Neural progenitor cell (in vitro differentiated cells): Measurements from ENCODE around the gene SLC37A1. TPM values are rescaled to one million over a fixed set of nuclear protein-coding genes. Genes with fewer than 3 reads are reported as not detected.
A peak's percentile ranks its signal among the peaks of the same experiment; 100 is the strongest.

ENCODE experiments used
- DNase-seq: peaks from one replicate; pipeline ENCODE4 v3.0.0-alpha.2; 2016; ENCODE audit warnings: low spot score
- H2AFZ ChIP-seq: fragments of 200-600 bp; sonication (generic); replicated peaks from 2 replicates; pipeline ENCODE4 v1.6.1; 2016; ENCODE audit warnings: antibody characterized with exemption
- H3F3A ChIP-seq: fragments of 200-600 bp; sonication (generic); 2 replicates; pipeline ENCODE4 v1.6.1; 2016; ENCODE audit warnings: antibody characterized with exemption, low read depth
- H3K27ac ChIP-seq: fragments of 200-600 bp; sonication (generic); 2 replicates; pipeline ENCODE4 v1.5.1; 2016; ENCODE audit warnings: mild to moderate bottlenecking
- H3K27me3 ChIP-seq: fragments of 200-600 bp; sonication (generic); 2 replicates; pipeline ENCODE4 v1.6.1; 2016; ENCODE audit warnings: mild to moderate bottlenecking, moderate library complexity
- H3K36me3 ChIP-seq: fragments of 200-600 bp; sonication (generic); 2 replicates; pipeline ENCODE4 v1.5.1; 2016
- H3K4me1 ChIP-seq: fragments of 200-600 bp; sonication (generic); 2 replicates; pipeline ENCODE4 v1.6.1; 2016; ENCODE audit warnings: mixed run types
- H3K4me2 ChIP-seq: fragments of 200-600 bp; sonication (generic); 2 replicates; pipeline ENCODE4 v1.6.1; 2016
- H3K4me3 ChIP-seq: fragments of 200-600 bp; sonication (generic); 2 replicates; pipeline ENCODE4 v1.5.1; 2016
- H3K79me2 ChIP-seq: fragments of 200-600 bp; sonication (generic); 2 replicates; pipeline ENCODE4 v1.6.1; 2016; ENCODE audit warnings: low read depth
- H3K9ac ChIP-seq: fragments of 200-600 bp; sonication (generic); 2 replicates; pipeline ENCODE4 v1.6.1; 2016
- H3K9me3 ChIP-seq: fragments of 200-600 bp; sonication (generic); 2 replicates; pipeline ENCODE4 v1.5.1; 2016; ENCODE audit warnings: low read depth
- H4K20me1 ChIP-seq: fragments of 200-600 bp; sonication (generic); 2 replicates; pipeline ENCODE4 v1.6.1; 2016; ENCODE audit warnings: low read depth
- H3K27ac Mint-ChIP-seq: 3 replicates; pipeline ENCODE4 v1.8.0; 2021; ENCODE audit warnings: mixed read lengths
- H3K27me3 Mint-ChIP-seq: 2 replicates; pipeline ENCODE4 v1.8.0; 2022; ENCODE audit warnings: low read depth, mild to moderate bottlenecking, inconsistent platforms, moderate library complexity, mixed read lengths; ENCODE audit not compliant: insufficient read depth
- H3K36me3 Mint-ChIP-seq: 3 replicates; pipeline ENCODE4 v1.8.0; 2021; ENCODE audit warnings: mixed read lengths
- H3K4me1 Mint-ChIP-seq: 3 replicates; pipeline ENCODE4 v1.8.0; 2021; ENCODE audit warnings: mixed read lengths
- H3K4me3 Mint-ChIP-seq: 3 replicates; pipeline ENCODE4 v1.8.0; 2021; ENCODE audit warnings: mild to moderate bottlenecking, moderate library complexity, mixed read lengths
- H3K9me3 Mint-ChIP-seq: 3 replicates; pipeline ENCODE4 v1.8.0; 2020; ENCODE audit warnings: mixed read lengths
- CTCF ChIP-seq: fragments of 200-600 bp; sonication (generic); IDR thresholded peaks from 2 replicates; pipeline ENCODE4 v1.5.1; 2017; ENCODE audit warnings: antibody characterized with exemption, mild to moderate bottlenecking
- EZH2 ChIP-seq: fragments of 200-600 bp; sonication (generic); IDR thresholded peaks from 2 replicates; pipeline ENCODE4 v1.6.1; 2017; ENCODE audit warnings: antibody characterized with exemption, mild to moderate bottlenecking, moderate library complexity
- EZH2phosphoT487 ChIP-seq: fragments of 200-600 bp; sonication (generic); IDR thresholded peaks from 2 replicates; pipeline ENCODE4 v1.6.1; 2017; ENCODE audit warnings: antibody characterized with exemption
- total RNA-seq: library from RNA; depleted of rRNA; stranded (reverse); fragments of >200 nt; gene quantifications from 2 replicates; pipeline ENCODE4 v1.2.3, GENCODE V29; 2015; ENCODE audit warnings: low replicate concordance

SLC37A1 gene
- total RNA-seq, 1 donor from 2014 or later, result 1.2 TPM

DNA sequence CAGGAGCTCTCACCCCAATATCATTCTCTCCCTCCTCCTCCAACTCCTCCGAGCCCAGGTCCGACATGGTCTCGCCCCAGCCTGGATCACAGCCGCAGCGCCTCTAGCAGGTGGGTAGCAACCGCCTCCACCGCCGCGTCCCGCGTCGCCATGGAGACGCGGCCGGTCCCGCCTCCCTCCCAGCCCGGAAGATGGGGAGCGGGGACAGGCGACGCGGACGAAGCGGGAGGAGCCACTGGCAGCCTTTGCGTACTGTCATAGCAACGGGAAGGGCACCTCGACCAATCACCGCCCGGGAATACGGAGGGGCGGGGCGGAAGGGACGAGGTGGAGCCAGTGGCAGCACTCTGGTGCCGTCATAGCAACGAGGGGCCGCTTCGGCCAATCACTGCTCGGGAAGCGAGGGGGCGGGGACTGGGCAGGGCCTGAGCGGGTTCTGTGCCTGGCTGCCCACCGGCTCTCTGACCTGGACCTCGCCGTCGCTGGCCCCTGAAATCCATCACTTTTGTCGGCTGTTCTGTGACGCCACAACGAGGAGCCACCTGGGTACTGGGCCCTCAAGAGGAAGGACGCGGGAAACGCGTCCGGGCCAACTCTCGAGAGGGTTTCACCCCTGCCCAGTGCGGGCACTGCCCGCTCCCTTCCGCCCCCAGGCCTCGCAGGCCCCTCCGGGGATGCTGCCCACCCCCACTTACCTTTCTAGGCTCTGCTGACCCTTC is 17.4 kb upstream of the SLC37A1 start, which contains the start of gene RSPH1:
TSS of gene RSPH1 (minus strand) at position 105 of the 719 bp plus-strand sequence. CDS start at position 67, 38 bp downstream.
- Histone ChIP-seq H3F3A (peaks cover 16% of the 10 kb centered on the region), H3K9ac (peak within 1 kb of the TSS; percentile 39), H3K4me3 (peak within 1 kb of the TSS; percentile 63), H4K20me1 (no peaks in the 10 kb centered on the region), H3K27me3 (peaks cover 11% of the 10 kb centered on the region), H3K4me1 (peaks cover 21% of the 10 kb centered on the region), H2AFZ (peak within 1 kb of the TSS; percentile 78), H3K9me3 (no peaks in the 10 kb centered on the region), H3K79me2 (no peaks in the 10 kb centered on the region), H3K36me3 (no peaks in the 10 kb centered on the region), H3K27ac (peak within 1 kb of the TSS; percentile 26), H3K4me2 (peak within 1 kb of the TSS; percentile 85)
- Mint-ChIP-seq H3K4me3 (peak within 1 kb of the TSS; percentile 86), H3K9me3 (no peaks in the 10 kb centered on the region), H3K27ac (peak within 1 kb of the TSS; percentile 31), H3K4me1 (peaks cover 32% of the 10 kb centered on the region), H3K27me3 (peaks cover 4% of the 10 kb centered on the region), H3K36me3 (no peaks in the 10 kb centered on the region)
- TF ChIP-seq EZH2, result no peak
- peak; percentile 99 for DNase-seq

- H3K79me2 ChIP-seq, result no peaks in the 10 kb centered on the region
- H3K27me3 Mint-ChIP-seq, result peaks cover 4% of the 10 kb centered on the region
- H3K4me1 Mint-ChIP-seq, result peaks cover 32% of the 10 kb centered on the region
- peak overlapping the region; percentile 63 for H3K4me3 ChIP-seq
- H2AFZ ChIP-seq, result peak overlapping the region; percentile 78
- no peaks in the 10 kb centered on the region for H3K9me3 Mint-ChIP-seq
- TF ChIP-seq EZH2 (peak; percentile 29), CTCF (no peak)
- H3K4me3 Mint-ChIP-seq, result peak overlapping the region; percentile 86
- H3K4me1 ChIP-seq, result peaks cover 21% of the 10 kb centered on the region
- H4K20me1 ChIP-seq, result no peaks in the 10 kb centered on the region
- no peaks in the 10 kb centered on the region for H3K36me3 ChIP-seq
- peaks cover 11% of the 10 kb centered on the region for H3K27me3 ChIP-seq
- DNase-seq, result peak; percentile 60
- H3K27ac ChIP-seq, result peak overlapping the region; percentile 26
- no peaks in the 10 kb centered on the region for H3K9me3 ChIP-seq
- peak overlapping the region; percentile 85 for H3K4me2 ChIP-seq
- no peaks in the 10 kb centered on the region for H3K36me3 Mint-ChIP-seq
- peak overlapping the region; percentile 39 for H3K9ac ChIP-seq
- peak overlapping the region; percentile 22 for H3K27ac Mint-ChIP-seq
- peaks cover 16% of the 10 kb centered on the region for H3F3A ChIP-seq
These were observed 16.8 kb upstream of the SLC37A1 start for GRCh38 chr21:42496839-42497202.

DNA sequence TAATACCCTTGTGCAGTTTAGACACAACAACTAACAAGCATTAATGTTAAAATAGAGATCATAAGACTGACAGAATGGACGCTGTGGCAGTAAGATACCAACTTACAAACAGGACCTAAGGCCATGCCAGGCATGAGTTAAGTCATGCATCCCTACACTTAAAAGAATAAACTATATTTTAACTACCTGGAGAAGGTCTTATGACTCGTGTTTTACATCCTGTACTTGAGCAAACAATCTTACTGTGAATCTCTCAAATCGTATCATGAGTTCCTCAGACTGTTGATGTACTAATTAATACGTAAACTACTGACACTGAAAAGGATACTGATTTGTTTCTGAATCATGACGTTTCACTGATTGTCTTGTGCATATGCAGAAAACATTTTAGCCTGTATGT is 15.6 kb upstream of the SLC37A1 start:
- Mint-ChIP-seq H3K27me3 (peaks cover 4% of the 10 kb centered on the region), H3K36me3 (no peaks in the 10 kb centered on the region), H3K9me3 (no peaks in the 10 kb centered on the region), H3K4me3 (peak overlapping the region; percentile 46), H3K4me1 (peaks cover 32% of the 10 kb centered on the region), H3K27ac (no peak overlapping the region)
- H4K20me1 ChIP-seq, result no peaks in the 10 kb centered on the region
- H3K4me2 ChIP-seq, result no peak overlapping the region
- no peak for DNase-seq
- peaks cover 11% of the 10 kb centered on the region for H3K27me3 ChIP-seq
- H3K4me3 ChIP-seq, result no peak overlapping the region
- H3K27ac ChIP-seq, result no peak overlapping the region
- no peak overlapping the region for H3K9ac ChIP-seq
- no peaks in the 10 kb centered on the region for H3K9me3 ChIP-seq
- H3K36me3 ChIP-seq, result no peaks in the 10 kb centered on the region
- H2AFZ ChIP-seq, result no peak overlapping the region
- TF ChIP-seq CTCF (no peak), EZH2phosphoT487 (no peak), EZH2 (no peak)
- H3F3A ChIP-seq, result peaks cover 16% of the 10 kb centered on the region
- H3K79me2 ChIP-seq, result no peaks in the 10 kb centered on the region
- peaks cover 21% of the 10 kb centered on the region for H3K4me1 ChIP-seq
